ENCODE data around the gene DOK7.

DNA sequence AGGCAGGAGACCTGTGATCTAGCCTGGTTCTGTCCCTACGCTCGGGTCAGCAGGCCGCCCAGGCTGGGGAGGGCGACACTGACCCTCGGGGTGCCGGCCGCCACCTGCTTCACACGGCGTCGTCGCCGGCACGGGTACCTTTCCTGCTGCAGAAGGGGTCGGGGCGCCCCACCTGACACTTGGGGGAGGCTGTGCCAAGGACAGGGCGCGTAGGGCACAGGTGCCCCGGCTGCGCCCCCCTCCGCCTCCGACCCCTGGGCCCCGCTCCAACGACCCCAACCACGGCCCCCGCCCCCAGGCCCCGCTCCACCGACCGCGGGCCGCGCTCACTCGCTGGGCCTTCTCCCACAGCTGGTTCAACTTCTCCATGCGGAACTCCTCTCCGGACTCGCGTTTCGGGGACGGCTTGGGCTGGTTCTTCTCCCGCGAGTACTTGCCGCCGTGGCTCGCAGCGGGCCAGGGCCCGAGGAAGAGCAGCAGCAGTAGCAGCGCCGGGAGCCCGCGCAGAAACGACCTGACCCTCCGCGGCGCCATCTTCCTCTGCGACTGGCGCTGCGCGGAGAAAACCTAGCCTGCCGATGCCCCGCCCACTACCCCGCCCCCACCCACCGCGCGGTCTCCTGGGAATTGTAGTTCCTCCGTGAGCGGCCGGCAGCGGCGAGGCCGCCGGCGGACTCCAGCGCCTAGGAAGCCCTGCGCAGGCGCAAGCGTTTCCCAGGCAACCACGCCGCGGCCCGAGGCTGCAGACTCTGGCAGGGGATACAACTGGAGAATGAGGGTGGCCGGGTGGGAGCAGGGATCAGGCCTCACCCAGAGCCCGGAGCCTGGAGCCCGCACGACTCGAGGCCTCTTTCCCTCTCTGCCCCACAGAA lies 69.0 kb downstream of the DOK7 start, which contains the start of gene LRPAP1:
- no peak for TF ChIP-seq ZNF274 (IDR thresholded peaks at IDR 0.05; ENCODE audit: low read depth, low read length)
- TF ChIP-seq YY1 (IDR thresholded peaks at IDR 0.05; ENCODE audit: insufficient read depth, insufficient read length) = peak; percentile 83
- TF ChIP-seq SUZ12 (IDR thresholded peaks at IDR 0.05; ENCODE audit: extremely low read depth, insufficient read depth, insufficient read length) = no peak
